Smooth muscle cell of the coronary artery (primary cell): ENCODE measurements around the gene ZNF660. TPM values are rescaled to one million over a fixed set of nuclear protein-coding genes. Genes with fewer than 3 reads are reported as not detected.

ENCODE experiments used
- total RNA-seq: library from RNA; depleted of rRNA; stranded (reverse); fragments of >200 nt; gene quantifications from 2 replicates; pipeline ENCODE4 v1.2.3, GENCODE V29; 2014; ENCODE audit warnings: low replicate concordance

The ZNF660 gene
- total RNA-seq: 0.59 and 1.9 TPM in 2 replicates

DNA sequence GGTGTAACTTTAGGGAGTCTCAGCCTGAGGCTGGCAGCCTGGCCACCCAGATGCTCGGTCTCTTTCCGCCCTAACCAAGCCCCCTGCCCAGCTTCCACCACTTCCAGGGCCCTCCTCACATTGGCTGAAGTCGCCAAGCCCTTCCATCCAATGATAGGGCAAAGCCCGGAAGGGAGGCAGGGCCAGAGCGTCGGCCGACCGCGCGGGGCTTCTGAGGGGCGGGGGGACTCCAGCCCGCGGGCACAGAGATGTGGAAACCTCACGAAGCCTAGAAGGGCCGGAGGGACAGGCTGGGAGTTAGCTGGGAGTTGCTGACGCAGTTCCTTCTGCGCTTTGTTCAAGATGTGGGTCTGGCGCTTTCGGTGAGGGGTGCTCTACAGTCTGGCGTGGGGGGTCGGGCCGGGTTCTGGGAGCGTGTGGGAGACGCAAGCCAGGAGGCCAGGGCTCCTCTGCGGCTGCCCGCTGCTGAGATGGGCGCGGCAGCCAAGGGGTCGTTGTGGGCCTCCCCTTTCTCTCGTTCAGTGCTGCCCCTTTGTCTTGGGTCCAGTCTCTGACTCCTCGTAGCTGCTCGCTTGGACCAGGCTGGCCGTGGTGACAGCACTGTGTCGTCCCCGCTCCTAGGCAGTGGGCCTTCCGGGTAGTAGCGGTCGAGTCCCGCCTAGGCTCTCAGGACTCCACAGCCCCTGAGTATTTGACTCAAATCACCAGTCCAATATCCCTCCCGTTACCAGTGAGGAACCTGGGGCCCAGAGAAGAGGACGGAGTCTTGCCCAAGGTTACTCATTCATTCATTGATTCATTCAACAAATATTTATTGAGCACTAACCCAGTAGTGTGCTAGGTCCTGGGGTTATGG is at the start of gene ZNF660:
Gene ZNF660, plus strand, starts transcription at position 319 of the 856 bp plus-strand sequence. CDS start 9,230 bp downstream, outside the sequence.

DNA sequence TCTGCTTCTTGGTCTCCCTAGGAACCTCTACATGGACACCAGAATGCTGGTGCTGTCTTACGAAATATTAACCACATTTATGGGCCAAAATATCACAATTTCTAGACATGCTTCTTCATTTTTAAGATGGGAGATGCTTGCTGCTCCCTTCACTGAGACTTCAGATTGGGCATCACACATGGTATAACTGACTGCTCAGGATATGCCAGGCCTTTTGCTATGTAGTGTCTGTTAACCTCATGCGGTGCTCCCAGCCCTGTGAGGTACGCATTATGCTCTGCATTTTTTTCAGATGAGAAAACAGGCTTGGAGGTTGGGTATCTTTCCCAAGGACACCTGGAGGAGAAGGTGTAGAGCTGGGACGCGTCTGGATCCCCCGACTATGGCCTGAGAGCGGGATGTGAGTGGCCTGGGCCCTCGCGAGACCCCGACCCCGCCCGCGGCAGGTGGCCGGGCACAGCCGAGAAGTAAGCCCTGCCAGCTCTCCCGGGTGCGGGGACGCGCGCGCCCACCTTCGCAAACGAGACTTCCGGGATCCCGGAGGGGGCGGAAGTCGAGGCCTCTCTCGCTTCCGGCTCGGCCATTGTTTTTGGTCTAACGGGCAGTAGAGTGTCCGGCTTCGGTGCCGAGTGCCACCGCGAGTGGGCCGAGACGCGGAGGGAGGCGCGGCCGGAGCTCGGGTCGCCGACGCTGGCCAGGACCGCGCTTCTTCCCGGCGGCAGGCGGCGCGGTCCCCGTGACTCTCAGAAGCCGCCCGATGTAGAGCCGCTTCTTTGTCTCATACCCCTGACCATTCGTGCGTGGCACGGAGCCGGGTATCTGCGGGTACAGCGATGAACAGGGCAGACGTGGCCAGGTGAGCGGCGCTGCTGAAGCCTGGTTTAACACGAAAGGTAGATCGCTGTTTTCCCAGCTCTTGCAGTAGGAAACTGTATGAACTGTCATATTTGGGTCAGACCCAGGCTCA is 29.9 kb upstream of the ZNF660 start, which contains the start of gene ZKSCAN7:
Gene ZKSCAN7, plus strand, starts transcription at position 568 of the 967 bp plus-strand sequence. CDS start 1,855 bp downstream, outside the sequence.

DNA sequence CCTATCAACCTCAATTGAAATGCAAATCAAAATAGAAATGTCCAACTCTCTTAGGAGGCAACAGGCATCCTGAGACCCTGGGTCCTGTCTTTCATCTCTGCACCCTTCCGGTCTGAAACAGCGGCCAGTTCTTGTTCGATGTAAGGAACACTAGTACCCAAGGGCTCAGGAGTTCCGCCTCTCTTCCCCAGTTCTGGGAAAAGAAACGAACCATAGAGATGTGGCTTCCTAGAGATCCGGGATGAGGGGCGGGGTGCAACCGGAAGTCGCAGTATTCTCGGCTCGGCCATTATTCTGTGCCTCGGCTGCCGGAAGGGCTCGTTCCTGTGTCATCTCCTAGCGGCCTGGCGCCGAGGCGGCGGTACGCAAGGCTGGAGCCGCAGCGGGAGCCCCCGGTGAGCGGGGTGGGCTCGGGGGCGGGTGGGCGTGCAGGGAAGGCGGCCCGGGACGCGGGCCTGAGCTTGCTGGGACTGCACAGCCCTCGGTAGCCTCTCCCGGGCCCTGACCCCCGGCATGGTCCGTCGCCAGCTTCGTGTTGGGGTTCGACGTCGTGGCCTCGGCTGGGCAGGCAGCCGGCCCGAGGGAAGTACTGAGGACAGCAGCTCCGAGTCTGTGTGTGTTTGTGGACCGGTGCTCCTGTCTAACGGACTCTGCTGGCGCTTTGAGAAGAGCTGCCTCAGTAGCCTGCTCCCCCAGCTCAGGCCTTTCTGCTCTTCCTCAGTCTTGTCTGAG is 40.2 kb downstream of the ZNF660 start, which contains the start of gene ZNF197:
Gene ZNF197, plus strand, starts transcription at position 288 of the 732 bp plus-strand sequence. CDS start 4,119 bp downstream, outside the sequence.

DNA sequence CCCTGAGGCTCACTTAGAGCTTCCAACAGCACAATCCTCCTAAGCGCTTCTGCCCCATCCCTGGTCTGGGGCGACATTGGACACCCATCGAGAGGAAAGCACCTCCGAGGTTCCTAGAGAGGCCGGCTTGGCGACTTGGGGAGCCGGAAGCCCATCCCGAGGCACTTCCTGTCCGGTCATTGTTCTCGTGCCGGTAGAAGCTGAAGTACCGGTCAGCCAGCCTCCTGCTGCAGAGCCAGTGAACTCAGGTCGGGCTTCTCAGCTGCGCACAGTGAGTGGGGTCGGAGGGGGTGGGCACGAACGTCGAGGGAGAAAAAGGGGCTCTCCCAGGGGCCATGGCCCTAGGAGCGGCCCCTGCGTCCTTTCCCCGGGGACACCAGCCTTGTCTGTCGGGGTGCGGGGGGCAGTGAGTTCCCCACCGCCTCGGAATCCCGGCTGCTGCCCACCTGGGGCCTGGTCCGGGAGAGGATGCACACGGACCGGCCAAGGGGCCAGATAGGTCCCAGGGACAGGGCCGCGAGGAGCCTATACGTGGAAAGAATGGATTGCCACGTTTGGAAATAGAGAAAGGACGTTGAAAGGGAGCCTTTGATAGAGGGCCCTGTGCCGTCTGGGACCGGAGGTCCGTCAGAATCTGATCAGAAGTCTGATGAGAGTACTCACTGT is 63.9 kb downstream of the ZNF660 start, which contains the start of gene ZNF35:
Gene ZNF35, plus strand, starts transcription at position 169 of the 666 bp plus-strand sequence. CDS start 2,336 bp downstream, outside the sequence.

Other genes with a start within 250 kb of the ZNF660 start
- 10.8 and 14.5 TPM in 2 replicates for gene TCAIM, start 246.2 kb upstream of the ZNF660 start, total RNA-seq
- gene ZNF445, start 107.3 kb upstream of the ZNF660 start, total RNA-seq: 6.9 and 9.1 TPM in 2 replicates
- 4.6 and 8.3 TPM in 2 replicates for gene ZKSCAN7, start 29.8 kb upstream of the ZNF660 start, total RNA-seq
- 8.4 and 15.8 TPM in 2 replicates for gene ZNF197, start 40.1 kb downstream of the ZNF660 start, total RNA-seq
- 3.4 and 10.6 TPM in 2 replicates for gene ZNF35, start 63.8 kb downstream of the ZNF660 start, total RNA-seq
- 3.0 and 3.9 TPM in 2 replicates for gene ZNF502, start 127.7 kb downstream of the ZNF660 start, total RNA-seq
- 3.8 and 5.5 TPM in 2 replicates for gene ZNF501, start 144.7 kb downstream of the ZNF660 start, total RNA-seq
- gene KIAA1143, start 176.7 kb downstream of the ZNF660 start, total RNA-seq: 9.4 and 14.4 TPM in 2 replicates
- gene KIF15, start 176.8 kb downstream of the ZNF660 start, total RNA-seq: 0.70 and 3.5 TPM in 2 replicates